ENCODE measurements around the gene LITAFD.
"Not testable (repeated sequence)": the region's sequence is repeated elsewhere in the genome, so short reads cannot be mapped to it uniquely, and the experiment has no call there.

The LITAFD gene

DNA sequence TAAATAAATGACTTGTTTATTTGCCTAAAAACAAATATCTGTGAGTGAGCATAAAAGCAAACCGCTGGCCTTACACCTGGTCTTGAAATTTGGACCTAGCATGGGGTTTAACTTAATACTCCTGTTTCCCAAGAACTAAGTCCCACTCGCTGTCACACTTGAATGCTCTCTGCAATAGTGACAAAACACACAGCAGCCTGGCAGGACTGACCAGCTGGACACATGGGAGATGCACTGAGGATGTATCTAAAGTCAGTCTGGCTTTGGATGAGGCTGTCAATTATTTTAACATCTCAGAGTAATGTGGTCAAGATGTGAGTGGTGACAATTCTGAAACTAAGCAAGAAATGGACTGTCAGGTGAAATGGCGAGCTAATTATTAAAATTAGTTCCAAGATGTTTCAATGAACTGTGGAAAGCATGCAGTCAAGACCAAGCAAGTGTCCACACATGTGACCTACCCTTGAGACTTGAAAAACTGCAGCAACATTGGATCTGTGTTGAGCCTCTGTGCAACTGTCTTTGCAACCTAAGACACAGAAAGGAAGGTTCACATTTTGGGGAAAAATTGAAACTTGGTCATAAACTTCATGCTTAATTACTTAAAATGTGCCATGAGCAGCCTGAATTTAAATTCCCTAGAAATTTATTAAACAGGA, 16.6 kb downstream of the LITAFD start:
- no peak for DNase-seq

GRCh38 chr16:8899709-8900317, 17.7 kb downstream of the LITAFD start:
- no peak for DNase-seq

DNA sequence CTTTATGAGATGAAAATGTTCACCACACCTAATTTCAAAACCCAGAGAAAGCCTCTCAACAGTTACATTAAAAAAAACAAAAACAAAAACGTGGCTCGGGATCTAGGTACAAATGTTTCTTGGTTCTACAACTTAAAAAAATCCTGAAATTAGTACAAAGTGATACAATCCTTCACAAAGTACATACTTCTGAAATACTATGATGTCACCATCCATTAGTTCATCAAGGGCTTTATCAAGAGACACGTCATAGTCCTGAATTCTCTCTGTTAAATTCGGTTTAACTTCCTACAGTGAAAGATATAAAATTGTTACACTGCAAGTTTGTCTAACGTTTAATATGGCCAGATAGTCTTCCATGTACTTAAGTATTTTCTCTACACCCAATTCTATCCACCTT, 18.2 kb downstream of the LITAFD start:
- DNase-seq: no peak

GRCh38 chr16:8901320-8901861, 19.2 kb downstream of the LITAFD start:
- DNase-seq: no peak

DNA sequence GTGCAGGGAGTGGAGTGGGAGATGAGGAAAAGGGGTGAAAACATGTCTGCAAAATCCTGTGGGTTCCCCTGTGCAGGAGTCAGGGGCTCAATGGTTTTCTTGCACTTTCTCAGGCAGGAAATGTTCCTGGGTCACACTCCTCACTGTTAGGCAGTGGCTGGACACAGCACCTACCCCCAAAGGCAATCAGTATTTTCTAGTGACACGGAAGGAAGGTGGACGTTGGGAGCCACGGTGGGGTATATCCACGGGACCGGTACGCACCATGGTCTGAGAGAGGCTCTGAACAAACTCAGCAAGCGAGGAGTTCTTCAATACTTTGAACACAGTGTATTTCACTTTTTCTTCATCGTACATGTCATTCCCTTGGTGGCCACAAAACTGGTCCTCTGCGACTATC, 20.9 kb downstream of the LITAFD start:
- no peak for DNase-seq

DNA sequence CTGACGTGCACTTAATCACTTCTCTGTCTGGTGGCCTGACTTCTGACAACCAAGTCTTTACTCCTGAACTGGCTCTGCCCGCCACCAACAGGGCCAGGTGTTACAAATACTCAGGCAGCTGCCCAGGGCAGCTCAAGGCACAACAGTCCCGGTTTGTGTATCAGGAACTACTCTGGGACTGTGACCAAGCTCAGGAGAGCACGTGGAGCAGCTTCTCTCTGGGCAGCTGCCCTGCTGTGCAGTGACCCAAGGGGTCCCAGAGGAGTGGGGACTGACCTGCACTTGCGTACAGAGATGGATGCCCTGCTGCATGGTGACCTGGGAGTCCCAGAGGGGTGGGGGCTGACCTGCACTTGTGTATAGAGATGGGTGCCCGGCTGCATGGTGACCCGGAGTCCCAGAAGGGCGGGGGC, 21.9 kb downstream of the LITAFD start:
- DNase-seq: no peak

DNA sequence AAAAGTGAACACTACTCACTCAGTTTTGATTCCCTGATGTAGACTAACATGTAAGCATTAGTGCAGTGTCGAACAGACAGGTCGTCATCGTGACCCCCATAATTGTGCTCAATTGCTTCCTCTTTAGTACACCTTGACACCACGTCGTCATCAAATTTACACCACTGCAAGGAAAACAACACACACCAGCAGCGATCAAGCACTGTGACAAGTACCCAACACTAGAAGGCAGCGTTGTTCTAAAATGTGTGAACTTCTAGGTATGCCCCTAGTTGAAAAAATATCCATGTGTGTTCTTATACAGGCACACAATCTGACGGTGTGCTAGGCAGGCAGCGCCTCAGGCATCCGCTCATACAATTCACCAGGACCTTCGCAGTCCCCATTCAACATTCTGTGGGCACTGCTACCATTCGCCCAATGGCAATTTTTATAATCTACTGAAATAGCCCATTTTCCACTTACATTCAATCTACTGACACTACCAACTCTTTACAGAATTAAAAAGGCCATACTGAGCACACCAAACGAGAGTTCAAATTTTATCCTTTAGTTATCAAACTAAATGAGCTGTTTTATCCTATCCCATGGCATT, 23.1 kb downstream of the LITAFD start:
- DNase-seq: no peak

GRCh38 chr16:8905795-8906591, 23.8 kb downstream of the LITAFD start:
- DNase-seq: no peak

- no peak for DNase-seq
These were observed 24.9 kb downstream of the LITAFD start for GRCh38 chr16:8907096-8907495.

DNA sequence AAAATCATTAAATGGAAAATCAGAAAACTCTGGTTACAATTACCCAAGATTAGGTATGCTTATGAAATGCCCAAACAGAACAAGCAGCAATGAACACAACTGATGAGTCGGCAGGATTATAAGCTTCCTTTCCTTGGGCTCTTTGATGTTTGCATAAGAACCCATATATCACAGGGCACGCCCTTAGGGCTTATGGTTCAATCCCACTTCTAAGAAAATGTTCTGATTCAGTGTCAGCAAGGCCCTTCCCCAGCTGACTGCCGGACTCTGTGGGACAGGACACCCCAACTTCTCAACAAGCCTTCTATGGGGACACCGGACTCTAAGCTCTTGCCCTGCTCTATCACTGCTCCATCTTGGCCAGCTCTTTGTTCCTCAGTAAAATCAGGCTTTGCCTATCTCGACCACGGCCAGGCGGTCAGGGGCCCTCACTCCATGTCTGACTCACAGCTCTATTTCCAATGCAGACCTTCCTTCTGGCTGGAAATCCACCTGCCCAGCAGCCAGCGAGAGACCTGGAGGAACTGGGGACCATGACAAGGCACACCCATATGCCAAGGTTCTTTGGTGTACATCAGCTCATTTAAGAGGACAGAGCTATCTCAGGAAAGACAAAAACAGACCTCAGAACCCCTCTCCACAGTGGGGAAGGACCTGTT, 26.8 kb downstream of the LITAFD start:
- DNase-seq: no peak

- no peak for DNase-seq
These were observed 28.7 kb downstream of the LITAFD start for GRCh38 chr16:8910811-8911210.

GRCh38 chr16:8912793-8913192, 30.6 kb downstream of the LITAFD start:
- DNase-seq: no peak

GRCh38 chr16:8914098-8914497, 31.9 kb downstream of the LITAFD start:
- DNase-seq: no peak

GRCh38 chr16:8915722-8916301, 33.7 kb downstream of the LITAFD start:
- DNase-seq: no peak

- no peak for DNase-seq
These were observed 34.5 kb downstream of the LITAFD start for GRCh38 chr16:8916541-8917225.

DNA sequence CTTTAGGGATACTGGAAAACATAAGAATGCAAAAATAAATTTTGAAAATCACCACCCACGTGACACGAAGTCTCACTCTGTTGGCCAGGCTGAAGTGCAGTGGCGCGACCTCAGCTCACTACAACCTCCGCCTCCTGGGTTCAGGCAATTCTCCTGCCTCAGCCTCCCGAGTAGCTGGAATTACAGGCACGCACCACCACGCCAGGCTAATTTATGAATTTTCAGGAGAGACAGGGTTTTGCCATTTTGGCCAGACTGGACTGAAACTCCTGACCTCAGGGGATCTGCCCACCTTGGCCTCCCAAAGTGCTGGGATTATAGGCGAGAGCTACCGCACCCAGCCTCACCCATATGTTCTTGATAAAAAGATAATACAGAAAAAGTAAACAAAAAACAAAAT, 35.2 kb downstream of the LITAFD start:
- not testable (repeated sequence) for DNase-seq

GRCh38 chr16:8919089-8919933, 37.2 kb downstream of the LITAFD start:
- DNase-seq: no peak

- DNase-seq: no peak
These were observed 37.8 kb downstream of the LITAFD start for GRCh38 chr16:8919934-8920462.

- DNase-seq: no peak
These were observed 38.6 kb downstream of the LITAFD start for GRCh38 chr16:8920645-8921346.
